ENCODE results near the gene PTBP1.

- TF ChIP-seq CEBPB (IDR thresholded peaks at IDR 0.05) (no peak), TCF12 (IDR thresholded peaks at IDR 0.05; ENCODE audit: low read depth) (no peak; the same call in 1 of the 2 replicates), RAD21 (IDR thresholded peaks at IDR 0.05; ENCODE audit: low read depth) (no peak), NFIC (IDR thresholded peaks at IDR 0.05) (no peak), TAF1 (IDR thresholded peaks at IDR 0.05; ENCODE audit: low read depth) (no peak), YY1 (IDR thresholded peaks at IDR 0.05; ENCODE audit: low read depth) (no peak), EP300 (IDR thresholded peaks at IDR 0.05; ENCODE audit: borderline replicate concordance) (no peak), TEAD4 (IDR thresholded peaks at IDR 0.05) (no peak), FOXM1 (IDR thresholded peaks at IDR 0.05; ENCODE audit: borderline replicate concordance, low read depth) (no peak)
- TF ChIP-seq, protein P1, sequence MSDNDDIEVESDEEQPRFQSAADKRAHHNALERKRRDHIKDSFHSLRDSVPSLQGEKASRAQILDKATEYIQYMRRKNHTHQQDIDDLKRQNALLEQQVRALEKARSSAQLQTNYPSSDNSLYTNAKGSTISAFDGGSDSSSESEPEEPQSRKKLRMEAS (IDR thresholded peaks at IDR 0.05) = no peak
These were observed 24.4 kb upstream of the PTBP1 start for GRCh38 chr19:772730-773436.
